NT2/D1 (cell line): Measurements from ENCODE around the gene DRD3.

Experiments used
- YY1 ChIP-seq: IDR thresholded peaks from 2 replicates; pipeline ENCODE4 v1.6.1; 2011; ENCODE audit not compliant: insufficient read length, insufficient read depth
- ZNF274 ChIP-seq: IDR thresholded peaks from 2 replicates; pipeline ENCODE4 v1.6.1; 2011; ENCODE audit warnings: mild to moderate bottlenecking, low read depth, low read length

DNA sequence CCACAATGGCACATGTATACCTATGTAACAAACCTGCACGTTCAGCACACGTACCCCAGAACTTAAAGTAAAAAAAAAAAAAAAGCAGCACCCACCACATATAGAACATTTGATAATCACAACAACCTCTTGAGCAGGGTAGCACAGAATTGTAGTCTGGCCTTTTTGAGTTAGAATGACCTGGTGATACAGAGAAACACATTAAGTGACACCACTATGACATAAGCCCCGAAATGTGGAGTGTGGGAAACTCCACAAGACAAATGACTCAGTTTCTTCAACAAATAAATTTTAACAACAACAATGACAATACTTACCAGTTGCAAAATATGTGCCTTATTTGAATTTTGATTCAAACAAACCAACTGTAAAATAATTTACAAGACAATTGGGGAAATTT lies 46.4 kb downstream of the DRD3 start:
- TF ChIP-seq ZNF274 (no peak), YY1 (no peak)
